GM12878 (cell line): ENCODE results near the gene PAPOLG. TPM values are rescaled to one million over a fixed set of nuclear protein-coding genes. Genes with fewer than 3 reads are reported as not detected.

ENCODE experiments used
- ATAC-seq: fragments of 200-7000 bp; cut with Tn5 transposase; 3 replicates; pipeline ENCODE4 v1.9.1; 2020; ENCODE audit warnings: mild to moderate bottlenecking, moderate library complexity
- BruUV-seq: library from RNA; stranded (reverse); fragments of 400-500 nt; replicated peaks from 2 replicates; lab custom pipeline; 2021; lab: Mats Ljungman, UMichigan
- CTCF ChIA-PET: fragments of 300-600 bp; sonication (Branson Sonifier 250); formaldehyde crosslinking; extraction: SDS; loops from one replicate; lab custom pipeline; 2021; ENCODE audit warnings: inconsistent platforms; lab: Yijun Ruan, JAX
- POLR2A ChIA-PET: fragments of 350-600 bp; formaldehyde crosslinking; extraction: SDS; loops from one replicate; lab custom pipeline; 2021; ENCODE audit warnings: inconsistent platforms; lab: Charles Lee
- RAD21 ChIA-PET: fragments of 300-600 bp; sonication (Branson Sonifier 250); formaldehyde crosslinking; loops from one replicate; lab custom pipeline; 2023; ENCODE audit warnings: antibody characterized with exemption; ENCODE audit not compliant: unreplicated experiment; lab: Charles Lee
- SMC1A ChIA-PET: fragments of 300-600 bp; sonication (Branson Sonifier 250); formaldehyde crosslinking; loops from one replicate; lab custom pipeline; 2023; ENCODE audit not compliant: unreplicated experiment, uncharacterized antibody; lab: Charles Lee
- DNase-seq: peaks from one replicate; pipeline ENCODE4 v3.0.0-alpha.2; 2011; ENCODE audit warnings: low read depth, low spot score
- FAIRE-seq: peaks from 3 replicates; lab custom pipeline; 2011; peaks lifted over from hg19 to GRCh38; lab: Jason Lieb, UNC
- H2AFZ ChIP-seq: 2 replicates; pipeline ENCODE4 v1.6.0; 2011; ENCODE audit warnings: low read depth, low read length, control low read depth; ENCODE audit not compliant: control insufficient read depth
- H3K27ac ChIP-seq: 2 replicates; pipeline ENCODE4 v1.5.1; 2011; ENCODE audit warnings: control low read depth; ENCODE audit not compliant: control insufficient read depth, insufficient read depth
- H3K27me3 ChIP-seq, 2 experiments: replicated peaks in 1 of 2; 2 replicates each; pipeline versions ENCODE4 v1.6.0 to v1.6.1; 2011; ENCODE audit warnings: low read length in 1 of 2; ENCODE audit not compliant: control insufficient read depth in 2 of 2, insufficient read depth in 2 of 2
- H3K36me3 ChIP-seq, 2 experiments: 2 replicates each; pipeline ENCODE4 v1.5.1; 2011; ENCODE audit warnings: low read length in 1 of 2; ENCODE audit not compliant: control insufficient read depth in 2 of 2, insufficient read depth in 2 of 2
- H3K4me1 ChIP-seq: 2 replicates; pipeline ENCODE4 v1.6.1; 2011; ENCODE audit warnings: mild to moderate bottlenecking, low read length, moderate library complexity, mixed read lengths; ENCODE audit not compliant: control insufficient read depth, insufficient read depth
- H3K4me2 ChIP-seq: 2 replicates; pipeline ENCODE4 v1.6.0; 2011; ENCODE audit warnings: control low read depth; ENCODE audit not compliant: control insufficient read depth, insufficient read depth
- H3K4me3 ChIP-seq: fragments of 200-600 bp; sonication (generic); 2 replicates; pipeline ENCODE4 v1.5.1; 2016
- H3K79me2 ChIP-seq: 2 replicates; pipeline ENCODE4 v1.6.0; 2011; ENCODE audit warnings: low read length; ENCODE audit not compliant: control insufficient read depth, insufficient read depth
- H3K9ac ChIP-seq: 2 replicates; pipeline ENCODE4 v1.8.0; 2011; ENCODE audit warnings: low read length, control low read depth, mixed read lengths; ENCODE audit not compliant: control insufficient read depth, insufficient read depth
- H3K9me3 ChIP-seq: replicated peaks from 3 replicates; pipeline ENCODE4 v1.5.1; 2011; ENCODE audit warnings: mild to moderate bottlenecking, low read length; ENCODE audit not compliant: control insufficient read depth, insufficient read depth
- H4K20me1 ChIP-seq: 2 replicates; pipeline ENCODE4 v1.6.0; 2011; ENCODE audit not compliant: control insufficient read depth, insufficient read depth
- ATF7 ChIP-seq: fragments of 450-650 bp; IDR thresholded peaks from 2 replicates; pipeline ENCODE4 v1.6.1; 2016; ENCODE audit warnings: low read depth, mild to moderate bottlenecking
- CREB1 ChIP-seq: IDR thresholded peaks from 2 replicates; pipeline ENCODE4 v1.6.1; 2012; ENCODE audit warnings: low read depth, mild to moderate bottlenecking, inconsistent platforms
- FOXK2 ChIP-seq: fragments of 450-650 bp; IDR thresholded peaks from 2 replicates; pipeline ENCODE4 v1.6.1; 2017; ENCODE audit warnings: mild to moderate bottlenecking, moderate library complexity
- JUNB ChIP-seq: IDR thresholded peaks from 2 replicates; pipeline ENCODE4 v1.6.1; 2016; ENCODE audit warnings: antibody characterized with exemption, mild to moderate bottlenecking
- KLF5 ChIP-seq: fragments of 450-650 bp; IDR thresholded peaks from 2 replicates; pipeline ENCODE4 v1.6.1; 2014; ENCODE audit warnings: mild to moderate bottlenecking; ENCODE audit not compliant: partially characterized antibody
- NFIC ChIP-seq: IDR thresholded peaks from 2 replicates; pipeline ENCODE4 v1.6.1; 2012; ENCODE audit warnings: low read depth, mild to moderate bottlenecking, inconsistent platforms, low read length, moderate library complexity
- NFXL1 ChIP-seq: fragments of 450-650 bp; IDR thresholded peaks from 2 replicates; pipeline ENCODE4 v1.6.1; 2017; ENCODE audit warnings: antibody characterized with exemption, mild to moderate bottlenecking, borderline replicate concordance
- SMAD1 ChIP-seq: fragments of 450-650 bp; IDR thresholded peaks from 2 replicates; pipeline ENCODE4 v1.6.1; 2018; ENCODE audit warnings: mild to moderate bottlenecking, low read depth; ENCODE audit not compliant: partially characterized antibody
- WGBS: methylation state at CpG from one replicate; pipeline ENCODE4 v1.1.6; 2016; ENCODE audit warnings: low lambda C conversion rate; ENCODE audit not compliant: insufficient replicate concordance, insufficient coverage; ENCODE audit errors: missing lambda C conversion rate; 5-methylcytosine and 5-hydroxymethylcytosine counted together
- in situ Hi-C: fragments of 300-500 bp; cut with MboI; formaldehyde crosslinking; loops from 9 replicates; pipeline ENCODE4 v1.14.3; 2018; ENCODE audit warnings: mixed read lengths
- intact Hi-C: fragments of 100-400 bp; cut with micrococcal nuclease; formaldehyde crosslinking; loops from one replicate; pipeline ENCODE4 v1.14.2; 2022; ENCODE audit not compliant: unreplicated experiment
- polyA plus RNA-seq, 11 experiments: library from polyadenylated mRNA; depleted of rRNA in 4 of 11; unstranded in 6 of 11; stranded (reverse) in 5 of 11; fragments of >200 nt; fragmentation: Nextera tagmentation in 4 of 11; fragmentation: Illumina TruSeq in 1 of 11; extraction: Ambion mirVana in 4 of 11; extraction: Trizol in 1 of 11; gene quantifications; 1 replicate in 1 of 11; 2 replicates in 10 of 11; pipeline versions ENCODE4 v1.2.1 to v1.2.3, GENCODE V29; 2011 to 2016; ENCODE audit warnings: inconsistent platforms in 2 of 11, missing spikeins in 2 of 11, low read depth in 1 of 11
- total RNA-seq, 4 experiments: library from RNA; depleted of rRNA in 3 of 4; stranded (reverse); fragments of >200 nt in 3 of 4; fragmentation: Illumina TruSeq in 1 of 4; extraction: Trizol in 1 of 4; gene quantifications; 2 replicates each; pipeline versions ENCODE4 v1.2.1 to v1.2.3, GENCODE V29; 2013 to 2021
- TF ChIP-seq, protein P1 (sequence below): fragments of 450-650 bp; IDR thresholded peaks from 2 replicates; pipeline ENCODE4 v1.6.1; 2017; ENCODE audit warnings: mild to moderate bottlenecking, moderate library complexity
- TF ChIP-seq, protein P2 (sequence below): fragments of 450-650 bp; IDR thresholded peaks from 2 replicates; pipeline ENCODE4 v1.6.1; 2018; ENCODE audit warnings: mild to moderate bottlenecking, low read depth, moderate library complexity; ENCODE audit not compliant: partially characterized antibody
- TF ChIP-seq, protein P3 (sequence below): fragments of 450-650 bp; IDR thresholded peaks from 2 replicates; pipeline ENCODE4 v1.6.1; 2017; ENCODE audit warnings: mild to moderate bottlenecking
- TF ChIP-seq, protein P4 (sequence below): fragments of 450-650 bp; IDR thresholded peaks from 2 replicates; pipeline ENCODE4 v1.6.1; 2016; ENCODE audit warnings: mild to moderate bottlenecking

PAPOLG gene
- total and polyA plus RNA-seq, 10 of the 15 experiments (the other 5 are each of a cell fraction or from before 2014, with no cell fraction given) = 4.2 to 15.8 (median 10.7) TPM

DNA sequence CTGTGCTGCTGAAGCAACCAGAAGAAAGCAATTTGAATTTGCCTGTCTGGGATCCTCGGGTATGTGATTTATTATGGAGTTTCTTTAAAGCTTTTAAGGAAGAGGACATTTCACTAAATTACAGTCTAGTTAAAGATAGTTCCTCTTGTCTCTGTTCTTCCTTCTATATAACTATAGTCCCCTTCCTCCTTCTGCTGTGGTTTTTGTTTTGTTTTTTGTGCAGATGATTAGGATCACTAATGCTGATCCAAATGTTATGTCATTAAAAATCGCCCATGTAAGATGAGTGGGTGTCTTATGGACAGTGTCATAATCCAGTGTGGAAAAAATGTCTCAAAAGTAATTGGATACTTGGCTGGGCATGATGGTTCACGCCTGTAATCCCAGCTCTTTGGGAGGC, 24.7 kb downstream of the PAPOLG start:
- no TSS peak for BruUV-seq
- TF ChIP-seq ATF7 (no peak), NFIC (no peak), FOXK2 (no peak), KLF5 (no peak), SMAD1 (no peak), CREB1 (no peak), JUNB (no peak), NFXL1 (no peak)
- TF ChIP-seq, protein P1, sequence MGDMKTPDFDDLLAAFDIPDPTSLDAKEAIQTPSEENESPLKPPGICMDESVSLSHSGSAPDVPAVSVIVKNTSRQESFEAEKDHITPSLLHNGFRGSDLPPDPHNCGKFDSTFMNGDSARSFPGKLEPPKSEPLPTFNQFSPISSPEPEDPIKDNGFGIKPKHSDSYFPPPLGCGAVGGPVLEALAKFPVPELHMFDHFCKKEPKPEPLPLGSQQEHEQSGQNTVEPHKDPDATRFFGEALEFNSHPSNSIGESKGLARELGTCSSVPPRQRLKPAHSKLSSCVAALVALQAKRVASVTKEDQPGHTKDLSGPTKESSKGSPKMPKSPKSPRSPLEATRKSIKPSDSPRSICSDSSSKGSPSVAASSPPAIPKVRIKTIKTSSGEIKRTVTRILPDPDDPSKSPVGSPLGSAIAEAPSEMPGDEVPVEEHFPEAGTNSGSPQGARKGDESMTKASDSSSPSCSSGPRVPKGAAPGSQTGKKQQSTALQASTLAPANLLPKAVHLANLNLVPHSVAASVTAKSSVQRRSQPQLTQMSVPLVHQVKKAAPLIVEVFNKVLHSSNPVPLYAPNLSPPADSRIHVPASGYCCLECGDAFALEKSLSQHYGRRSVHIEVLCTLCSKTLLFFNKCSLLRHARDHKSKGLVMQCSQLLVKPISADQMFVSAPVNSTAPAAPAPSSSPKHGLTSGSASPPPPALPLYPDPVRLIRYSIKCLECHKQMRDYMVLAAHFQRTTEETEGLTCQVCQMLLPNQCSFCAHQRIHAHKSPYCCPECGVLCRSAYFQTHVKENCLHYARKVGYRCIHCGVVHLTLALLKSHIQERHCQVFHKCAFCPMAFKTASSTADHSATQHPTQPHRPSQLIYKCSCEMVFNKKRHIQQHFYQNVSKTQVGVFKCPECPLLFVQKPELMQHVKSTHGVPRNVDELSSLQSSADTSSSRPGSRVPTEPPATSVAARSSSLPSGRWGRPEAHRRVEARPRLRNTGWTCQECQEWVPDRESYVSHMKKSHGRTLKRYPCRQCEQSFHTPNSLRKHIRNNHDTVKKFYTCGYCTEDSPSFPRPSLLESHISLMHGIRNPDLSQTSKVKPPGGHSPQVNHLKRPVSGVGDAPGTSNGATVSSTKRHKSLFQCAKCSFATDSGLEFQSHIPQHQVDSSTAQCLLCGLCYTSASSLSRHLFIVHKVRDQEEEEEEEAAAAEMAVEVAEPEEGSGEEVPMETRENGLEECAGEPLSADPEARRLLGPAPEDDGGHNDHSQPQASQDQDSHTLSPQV = no peak
- TF ChIP-seq, protein P2, sequence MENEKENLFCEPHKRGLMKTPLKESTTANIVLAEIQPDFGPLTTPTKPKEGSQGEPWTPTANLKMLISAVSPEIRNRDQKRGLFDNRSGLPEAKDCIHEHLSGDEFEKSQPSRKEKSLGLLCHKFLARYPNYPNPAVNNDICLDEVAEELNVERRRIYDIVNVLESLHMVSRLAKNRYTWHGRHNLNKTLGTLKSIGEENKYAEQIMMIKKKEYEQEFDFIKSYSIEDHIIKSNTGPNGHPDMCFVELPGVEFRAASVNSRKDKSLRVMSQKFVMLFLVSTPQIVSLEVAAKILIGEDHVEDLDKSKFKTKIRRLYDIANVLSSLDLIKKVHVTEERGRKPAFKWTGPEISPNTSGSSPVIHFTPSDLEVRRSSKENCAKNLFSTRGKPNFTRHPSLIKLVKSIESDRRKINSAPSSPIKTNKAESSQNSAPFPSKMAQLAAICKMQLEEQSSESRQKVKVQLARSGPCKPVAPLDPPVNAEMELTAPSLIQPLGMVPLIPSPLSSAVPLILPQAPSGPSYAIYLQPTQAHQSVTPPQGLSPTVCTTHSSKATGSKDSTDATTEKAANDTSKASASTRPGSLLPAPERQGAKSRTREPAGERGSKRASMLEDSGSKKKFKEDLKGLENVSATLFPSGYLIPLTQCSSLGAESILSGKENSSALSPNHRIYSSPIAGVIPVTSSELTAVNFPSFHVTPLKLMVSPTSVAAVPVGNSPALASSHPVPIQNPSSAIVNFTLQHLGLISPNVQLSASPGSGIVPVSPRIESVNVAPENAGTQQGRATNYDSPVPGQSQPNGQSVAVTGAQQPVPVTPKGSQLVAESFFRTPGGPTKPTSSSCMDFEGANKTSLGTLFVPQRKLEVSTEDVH = no peak
- TF ChIP-seq, protein P3, sequence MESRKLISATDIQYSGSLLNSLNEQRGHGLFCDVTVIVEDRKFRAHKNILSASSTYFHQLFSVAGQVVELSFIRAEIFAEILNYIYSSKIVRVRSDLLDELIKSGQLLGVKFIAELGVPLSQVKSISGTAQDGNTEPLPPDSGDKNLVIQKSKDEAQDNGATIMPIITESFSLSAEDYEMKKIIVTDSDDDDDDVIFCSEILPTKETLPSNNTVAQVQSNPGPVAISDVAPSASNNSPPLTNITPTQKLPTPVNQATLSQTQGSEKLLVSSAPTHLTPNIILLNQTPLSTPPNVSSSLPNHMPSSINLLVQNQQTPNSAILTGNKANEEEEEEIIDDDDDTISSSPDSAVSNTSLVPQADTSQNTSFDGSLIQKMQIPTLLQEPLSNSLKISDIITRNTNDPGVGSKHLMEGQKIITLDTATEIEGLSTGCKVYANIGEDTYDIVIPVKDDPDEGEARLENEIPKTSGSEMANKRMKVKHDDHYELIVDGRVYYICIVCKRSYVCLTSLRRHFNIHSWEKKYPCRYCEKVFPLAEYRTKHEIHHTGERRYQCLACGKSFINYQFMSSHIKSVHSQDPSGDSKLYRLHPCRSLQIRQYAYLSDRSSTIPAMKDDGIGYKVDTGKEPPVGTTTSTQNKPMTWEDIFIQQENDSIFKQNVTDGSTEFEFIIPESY = no peak
- TF ChIP-seq, protein P4, sequence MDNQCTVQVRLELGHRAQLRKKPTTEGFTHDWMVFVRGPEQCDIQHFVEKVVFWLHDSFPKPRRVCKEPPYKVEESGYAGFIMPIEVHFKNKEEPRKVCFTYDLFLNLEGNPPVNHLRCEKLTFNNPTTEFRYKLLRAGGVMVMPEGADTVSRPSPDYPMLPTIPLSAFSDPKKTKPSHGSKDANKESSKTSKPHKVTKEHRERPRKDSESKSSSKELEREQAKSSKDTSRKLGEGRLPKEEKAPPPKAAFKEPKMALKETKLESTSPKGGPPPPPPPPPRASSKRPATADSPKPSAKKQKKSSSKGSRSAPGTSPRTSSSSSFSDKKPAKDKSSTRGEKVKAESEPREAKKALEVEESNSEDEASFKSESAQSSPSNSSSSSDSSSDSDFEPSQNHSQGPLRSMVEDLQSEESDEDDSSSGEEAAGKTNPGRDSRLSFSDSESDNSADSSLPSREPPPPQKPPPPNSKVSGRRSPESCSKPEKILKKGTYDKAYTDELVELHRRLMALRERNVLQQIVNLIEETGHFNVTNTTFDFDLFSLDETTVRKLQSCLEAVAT = no peak
- Histone ChIP-seq H3K79me2 (no peaks in the 10 kb centered on the region), H3K9ac (no peak overlapping the region), H4K20me1 (no peaks in the 10 kb centered on the region), H3K4me2 (no peak overlapping the region), H3K36me3 (peaks cover 0 to 14% of the 10 kb centered on the region in 2 experiments), H3K9me3 (no peaks in the 10 kb centered on the region), H3K4me1 (no peaks in the 10 kb centered on the region), H3K27ac (no peak overlapping the region), H3K27me3 (no peaks in the 10 kb centered on the region), H2AFZ (no peak overlapping the region), H3K4me3 (no peak overlapping the region)
- ATAC-seq = no peak
- 100% methylated on average over 3 of the region's 3 CpGs for WGBS
- intact Hi-C loops (no loop called here), in situ Hi-C loops (no loop called here)
- ChIA-PET SMC1A (interaction anchor here (0.7 to 1.2 kb wide), 2 partner anchors 10 to 73 kb away, joined by 3 read pairs; no protein-coding TSS in a partner anchor), POLR2A (no interaction called here), CTCF (no interaction called here), RAD21 (interaction anchor here (1.0 kb wide), 1 partner anchor 10 kb away, joined by 3 read pairs; no protein-coding TSS in a partner anchor)
- DNase-seq = no peak
- no peak for FAIRE-seq
